OCI-LY3 (cell line): Measurements from ENCODE around the gene TNS3.

Experiments used
- H2AFZ ChIP-seq: fragments of 200-600, 300-600 bp; shearing (Covaris generic); 2 replicates; pipeline ENCODE4 v1.6.0; 2014; ENCODE audit warnings: antibody characterized with exemption, low read depth, low read length
- H3K27ac ChIP-seq: fragments of 200-600, 300-600 bp; sonication (generic); 2 replicates; pipeline ENCODE4 v1.5.1; 2014; ENCODE audit warnings: mild to moderate bottlenecking, low read length, moderate library complexity, mixed read lengths
- H3K27me3 ChIP-seq: fragments of 200-600, 300-600 bp; sonication (generic); 2 replicates; pipeline ENCODE4 v1.6.1; 2014; ENCODE audit warnings: low read depth, low read length, mixed read lengths
- H3K36me3 ChIP-seq: fragments of 200-600, 300-600 bp; sonication (generic); replicated peaks from 2 replicates; pipeline ENCODE3; 2014; ENCODE audit warnings: low read depth, low read length, mixed read lengths
- H3K4me1 ChIP-seq: fragments of 300-600, 200-600 bp; sonication (generic); 2 replicates; pipeline ENCODE4 v1.6.1; 2014; ENCODE audit warnings: low read length, mixed read lengths
- H3K4me2 ChIP-seq: fragments of 200-600, 300-600 bp; sonication (generic); 2 replicates; pipeline ENCODE4 v1.6.1; 2014; ENCODE audit warnings: low read length, mixed read lengths
- H3K4me3 ChIP-seq: fragments of 300-600, 200-600 bp; sonication (generic); 2 replicates; pipeline ENCODE4 v1.5.1; 2014; ENCODE audit warnings: antibody characterized with exemption, mild to moderate bottlenecking, low read length, moderate library complexity
- H3K79me2 ChIP-seq: fragments of 300-600, 200-600 bp; shearing (Covaris generic); 2 replicates; pipeline ENCODE4 v1.6.1; 2014; ENCODE audit warnings: mild to moderate bottlenecking, low read length, mixed read lengths
- H3K9ac ChIP-seq: fragments of 300-600, 200-600 bp; shearing (Covaris generic); 2 replicates; pipeline ENCODE4 v1.6.0; 2014; ENCODE audit warnings: mild to moderate bottlenecking, low read length, moderate library complexity
- H3K9me3 ChIP-seq: fragments of 200-600, 300-600 bp; shearing (Covaris generic); 2 replicates; pipeline ENCODE4 v1.6.1; 2014; ENCODE audit warnings: low read length, mixed read lengths; ENCODE audit not compliant: insufficient read depth
- H4K20me1 ChIP-seq: fragments of 200-600, 300-600 bp; sonication (generic); 2 replicates; pipeline ENCODE4 v1.6.1; 2016; ENCODE audit warnings: low read length, mixed read lengths; ENCODE audit not compliant: insufficient read depth
- EZH2phosphoT487 ChIP-seq: fragments of 200-600 bp; shearing (Covaris generic); IDR thresholded peaks from 2 replicates; pipeline ENCODE4 v1.6.1; 2018; ENCODE audit warnings: antibody characterized with exemption, mixed run types, low read depth
- TF ChIP-seq, protein P1 (sequence below): fragments of 200-600, 300-600 bp; sonication (generic); IDR thresholded peaks from 2 replicates; pipeline ENCODE4 v1.5.1; 2014; ENCODE audit warnings: antibody characterized with exemption, low read length, low read depth

Gene TNS3

DNA sequence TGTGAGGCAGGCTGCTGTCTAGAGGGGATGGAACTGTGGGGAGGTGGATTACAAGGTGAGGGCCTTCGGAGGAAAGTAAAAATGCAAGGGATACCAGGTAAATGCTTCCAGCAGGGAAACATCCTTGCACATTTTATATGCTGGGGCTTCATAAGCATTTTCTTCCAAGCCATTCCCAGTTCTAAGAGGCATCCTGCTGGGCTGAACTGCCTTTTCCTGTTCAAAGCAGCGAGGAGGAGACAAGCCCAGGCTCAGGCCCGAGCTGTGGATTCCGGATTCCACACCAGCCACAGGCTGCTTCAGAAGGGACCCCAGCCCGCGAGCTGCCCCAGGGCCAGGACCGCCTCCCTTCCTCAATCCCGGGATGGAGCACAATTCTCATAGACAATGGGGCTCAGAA lies 249.7 kb downstream of the TNS3 start:
- Histone ChIP-seq H3K79me2 (no peaks in the 10 kb centered on the region), H3K4me3 (no peak overlapping the region), H3K4me1 (no peaks in the 10 kb centered on the region), H4K20me1 (no peaks in the 10 kb centered on the region), H3K9me3 (no peaks in the 10 kb centered on the region), H3K9ac (no peak overlapping the region), H3K36me3 (no peaks in the 10 kb centered on the region), H2AFZ (no peak overlapping the region), H3K4me2 (no peak overlapping the region), H3K27ac (no peak overlapping the region), H3K27me3 (no peaks in the 10 kb centered on the region)
- TF ChIP-seq, protein P1, sequence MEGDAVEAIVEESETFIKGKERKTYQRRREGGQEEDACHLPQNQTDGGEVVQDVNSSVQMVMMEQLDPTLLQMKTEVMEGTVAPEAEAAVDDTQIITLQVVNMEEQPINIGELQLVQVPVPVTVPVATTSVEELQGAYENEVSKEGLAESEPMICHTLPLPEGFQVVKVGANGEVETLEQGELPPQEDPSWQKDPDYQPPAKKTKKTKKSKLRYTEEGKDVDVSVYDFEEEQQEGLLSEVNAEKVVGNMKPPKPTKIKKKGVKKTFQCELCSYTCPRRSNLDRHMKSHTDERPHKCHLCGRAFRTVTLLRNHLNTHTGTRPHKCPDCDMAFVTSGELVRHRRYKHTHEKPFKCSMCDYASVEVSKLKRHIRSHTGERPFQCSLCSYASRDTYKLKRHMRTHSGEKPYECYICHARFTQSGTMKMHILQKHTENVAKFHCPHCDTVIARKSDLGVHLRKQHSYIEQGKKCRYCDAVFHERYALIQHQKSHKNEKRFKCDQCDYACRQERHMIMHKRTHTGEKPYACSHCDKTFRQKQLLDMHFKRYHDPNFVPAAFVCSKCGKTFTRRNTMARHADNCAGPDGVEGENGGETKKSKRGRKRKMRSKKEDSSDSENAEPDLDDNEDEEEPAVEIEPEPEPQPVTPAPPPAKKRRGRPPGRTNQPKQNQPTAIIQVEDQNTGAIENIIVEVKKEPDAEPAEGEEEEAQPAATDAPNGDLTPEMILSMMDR = no peak
- TF ChIP-seq EZH2phosphoT487 = no peak

DNA sequence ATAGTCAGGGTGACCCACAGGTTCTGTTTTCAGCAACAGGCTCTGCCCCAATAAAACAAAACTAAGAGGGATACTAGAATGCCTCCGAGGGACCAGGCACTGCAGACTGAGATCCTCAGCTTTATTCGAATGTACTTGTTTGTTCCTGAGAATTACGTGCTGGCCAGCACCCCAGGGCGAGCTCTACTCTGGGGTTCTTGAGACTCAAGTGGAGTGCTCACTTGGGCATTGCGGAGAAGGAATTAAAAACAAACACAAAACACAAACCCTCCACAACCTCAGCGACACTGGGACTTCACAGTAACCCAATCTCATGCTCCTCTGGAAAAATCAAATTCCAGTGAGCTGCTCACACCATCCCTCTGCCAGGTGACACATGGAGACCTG lies 250.7 kb downstream of the TNS3 start:
- Histone ChIP-seq H3K27me3 (no peaks in the 10 kb centered on the region), H4K20me1 (no peaks in the 10 kb centered on the region), H3K79me2 (no peaks in the 10 kb centered on the region)

DNA sequence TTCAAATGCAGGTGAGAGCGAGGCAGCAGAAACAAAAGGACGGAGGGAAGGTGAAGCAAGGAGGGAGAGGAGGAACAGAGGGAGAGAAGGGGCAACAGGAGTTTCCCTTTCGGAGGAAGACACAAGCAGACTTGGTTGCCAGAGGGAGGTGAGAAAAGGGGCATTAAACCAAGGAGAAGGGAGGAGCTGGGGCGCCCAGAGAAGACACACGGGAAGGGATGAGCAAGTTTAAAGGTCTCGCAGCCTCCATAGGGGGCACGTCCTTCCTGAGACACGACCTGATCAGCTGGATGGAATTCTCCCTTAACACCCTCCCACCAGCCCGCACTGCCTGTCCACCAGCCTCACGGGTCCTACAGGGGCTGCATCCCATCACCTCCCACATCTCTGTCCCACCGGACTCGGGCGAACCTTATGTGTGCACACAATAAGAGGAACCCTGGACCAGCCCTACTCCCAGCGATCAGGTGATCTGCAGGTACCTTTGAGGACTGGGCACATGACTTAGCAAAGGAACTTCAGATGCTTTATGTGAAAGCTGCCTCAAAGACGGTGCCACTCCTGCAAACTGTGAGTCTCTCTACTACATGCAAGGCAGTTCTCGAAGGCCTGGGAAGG lies 251.2 kb downstream of the TNS3 start:
- no peaks in the 10 kb centered on the region for H3K4me1 ChIP-seq
- no peak overlapping the region for H2AFZ ChIP-seq
- no peak overlapping the region for H3K9ac ChIP-seq
- no peaks in the 10 kb centered on the region for H3K27me3 ChIP-seq
- H3K4me3 ChIP-seq = no peak overlapping the region
- no peak overlapping the region for H3K4me2 ChIP-seq
- no peaks in the 10 kb centered on the region for H3K36me3 ChIP-seq
- H4K20me1 ChIP-seq = no peaks in the 10 kb centered on the region
- TF ChIP-seq EZH2phosphoT487 = no peak
- TF ChIP-seq, protein P1 = no peak
- no peak overlapping the region for H3K27ac ChIP-seq
- no peaks in the 10 kb centered on the region for H3K9me3 ChIP-seq
- H3K79me2 ChIP-seq = no peaks in the 10 kb centered on the region

More for the DNA sequence above, 250.7 kb downstream of the TNS3 start:
- Histone ChIP-seq H3K27ac (no peak overlapping the region), H3K4me2 (no peak overlapping the region), H3K9ac (no peak overlapping the region), H3K36me3 (no peaks in the 10 kb centered on the region), H2AFZ (no peak overlapping the region), H3K9me3 (no peaks in the 10 kb centered on the region), H3K4me1 (no peaks in the 10 kb centered on the region), H3K4me3 (no peak overlapping the region)
- TF ChIP-seq, protein P1 = no peak
- TF ChIP-seq EZH2phosphoT487 = no peak

DNA sequence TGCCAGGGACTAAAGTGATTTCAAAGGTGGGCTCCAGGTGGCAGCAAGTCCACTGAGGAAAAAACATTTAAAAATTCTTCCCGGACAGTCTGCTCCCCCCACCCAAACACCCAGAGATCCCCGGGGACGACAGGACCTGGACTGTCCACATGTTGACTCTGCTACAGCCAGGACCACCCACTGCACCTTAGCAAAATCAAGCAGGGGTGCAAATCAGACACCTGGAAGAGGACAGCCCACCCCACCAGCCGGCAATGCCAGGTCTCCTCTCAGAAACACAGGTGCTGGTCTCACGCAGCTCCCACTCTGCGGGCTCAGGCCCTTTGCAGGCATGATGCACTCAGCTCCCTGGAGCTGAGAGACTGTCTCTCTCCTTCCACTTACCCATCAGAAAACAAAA lies 251.9 kb downstream of the TNS3 start:
- no peak for TF ChIP-seq EZH2phosphoT487
- TF ChIP-seq, protein P1 = no peak
- Histone ChIP-seq H3K9me3 (no peaks in the 10 kb centered on the region), H3K9ac (no peak overlapping the region), H3K36me3 (no peaks in the 10 kb centered on the region), H3K27ac (no peak overlapping the region), H2AFZ (no peak overlapping the region), H3K27me3 (no peaks in the 10 kb centered on the region), H3K4me1 (no peaks in the 10 kb centered on the region), H3K4me2 (no peak overlapping the region), H3K79me2 (no peaks in the 10 kb centered on the region), H4K20me1 (no peaks in the 10 kb centered on the region), H3K4me3 (no peak overlapping the region)
